Mucosa of stomach (tissue), 1 donor: Measurements from ENCODE around the gene EIF4G3.
"Not testable (repeated sequence)": the region's sequence is repeated elsewhere in the genome, so short reads cannot be mapped to it uniquely, and the experiment has no call there.

Experiments used
- H3K27me3 ChIP-seq: one replicate; pipeline ENCODE4 v1.7.0; 2013; ENCODE audit warnings: mild to moderate bottlenecking, low read length; ENCODE audit not compliant: control insufficient read depth, insufficient read depth
- H3K36me3 ChIP-seq: one replicate; pipeline ENCODE4 v1.7.0; 2013; ENCODE audit warnings: low read length; ENCODE audit not compliant: control insufficient read depth, insufficient read depth
- H3K4me1 ChIP-seq: one replicate; pipeline ENCODE4 v1.7.0; 2013; ENCODE audit warnings: mild to moderate bottlenecking, low read length; ENCODE audit not compliant: control insufficient read depth, insufficient read depth
- H3K4me3 ChIP-seq: one replicate; pipeline ENCODE4 v1.7.0; 2013; ENCODE audit warnings: low read length
- H3K9ac ChIP-seq: one replicate; pipeline ENCODE4 v1.7.0; 2013; ENCODE audit warnings: mild to moderate bottlenecking, low read length, moderate library complexity
- H3K9me3 ChIP-seq: one replicate; pipeline ENCODE4 v1.7.0; 2013; ENCODE audit warnings: mild to moderate bottlenecking, low read length, moderate library complexity; ENCODE audit not compliant: control insufficient read depth
- donor health status: Pancreatic carcinoma.

The EIF4G3 gene

DNA sequence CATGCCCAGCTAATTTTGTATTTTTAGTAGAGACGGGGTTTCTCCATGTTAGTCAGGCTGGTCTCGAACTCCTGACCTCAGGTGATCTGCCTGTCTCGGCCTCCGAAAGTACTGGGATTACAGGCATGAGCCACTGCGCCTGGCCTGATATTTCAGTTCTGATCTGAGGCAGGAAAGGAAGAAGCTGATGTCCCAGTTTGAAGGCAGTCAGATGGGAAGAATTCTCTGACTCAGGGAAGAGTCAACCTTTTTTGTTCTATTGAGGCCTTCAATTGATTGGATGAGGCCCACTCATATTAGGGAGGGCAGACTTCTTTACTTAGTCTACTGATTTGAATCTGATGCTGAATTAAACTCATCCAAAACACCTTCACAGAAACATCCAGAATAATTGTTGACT lies 24.5 kb upstream of the EIF4G3 start:
- not testable (repeated sequence) for H3K4me3 ChIP-seq, H3K36me3 ChIP-seq, H3K9ac ChIP-seq, H3K4me1 ChIP-seq, H3K9me3 ChIP-seq, H3K27me3 ChIP-seq

DNA sequence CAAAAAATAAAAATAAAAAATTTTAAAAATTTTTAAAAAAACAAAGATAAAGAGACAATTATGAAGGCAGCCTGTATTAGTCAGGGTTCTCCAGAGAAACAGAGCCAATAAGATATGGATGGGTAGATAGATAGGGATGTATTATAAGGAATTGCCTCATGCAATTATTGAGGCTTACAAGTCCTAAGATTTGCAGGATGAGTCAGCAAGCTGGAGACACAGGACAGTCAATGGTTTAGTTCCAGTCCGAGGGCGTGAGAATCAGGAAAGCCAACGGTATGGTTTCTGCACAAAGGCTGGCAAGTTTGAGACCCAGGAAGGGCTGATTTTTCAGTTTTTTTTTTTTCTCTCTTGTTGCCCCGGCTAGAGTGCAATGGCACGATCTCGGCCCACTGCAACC lies 24.1 kb upstream of the EIF4G3 start:
- Histone ChIP-seq H3K4me3 (no peak overlapping the region), H3K4me1 (no peaks in the 10 kb centered on the region), H3K9me3 (no peaks in the 10 kb centered on the region), H3K27me3 (no peaks in the 10 kb centered on the region), H3K36me3 (no peaks in the 10 kb centered on the region), H3K9ac (no peak overlapping the region)

DNA sequence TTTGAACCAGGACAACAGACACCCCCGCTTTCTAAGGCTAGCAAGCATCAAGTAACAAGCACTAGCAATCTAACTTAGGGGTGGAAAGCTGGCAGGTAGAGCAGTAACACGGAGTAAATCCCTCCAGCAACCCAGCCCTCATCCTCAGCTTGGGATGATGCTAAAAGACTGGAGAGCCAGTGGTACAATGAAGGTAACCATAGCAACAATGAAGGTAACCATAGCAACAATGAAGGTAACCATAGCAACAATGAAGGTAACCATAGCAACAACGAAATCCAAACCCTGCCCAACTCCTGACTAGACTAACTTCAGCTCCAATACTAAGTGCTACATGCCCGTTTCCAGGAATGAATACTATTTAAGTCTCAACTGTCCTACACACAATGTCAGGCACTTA lies 22.2 kb upstream of the EIF4G3 start:
- Histone ChIP-seq H3K27me3 (no peaks in the 10 kb centered on the region), H3K4me3 (no peak overlapping the region), H3K9ac (no peak overlapping the region), H3K36me3 (no peaks in the 10 kb centered on the region), H3K4me1 (peaks cover 8% of the 10 kb centered on the region), H3K9me3 (no peaks in the 10 kb centered on the region)

DNA sequence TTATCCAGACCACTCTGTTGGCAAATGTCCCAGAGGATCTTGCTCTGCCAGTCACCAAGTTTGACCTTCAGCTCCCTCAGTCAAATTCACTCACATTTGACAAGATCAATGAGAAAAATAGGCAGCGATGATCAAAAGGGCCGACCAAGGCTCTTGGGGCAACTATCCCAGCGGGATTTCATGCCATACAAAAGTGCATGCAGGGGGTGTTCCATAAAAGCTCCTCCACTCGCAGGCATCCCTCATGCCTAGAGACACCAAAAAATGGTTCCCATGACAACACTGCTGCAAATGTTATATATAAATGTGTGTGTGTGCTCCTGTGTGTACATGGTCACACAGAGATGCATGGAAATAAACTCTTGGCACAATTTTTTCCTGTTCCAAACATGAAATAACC lies 16.2 kb upstream of the EIF4G3 start:
- no peak overlapping the region for H3K4me3 ChIP-seq
- no peaks in the 10 kb centered on the region for H3K36me3 ChIP-seq
- H3K9ac ChIP-seq = no peak overlapping the region
- no peaks in the 10 kb centered on the region for H3K27me3 ChIP-seq
- peaks cover 41% of the 10 kb centered on the region for H3K4me1 ChIP-seq
- H3K9me3 ChIP-seq = no peaks in the 10 kb centered on the region

DNA sequence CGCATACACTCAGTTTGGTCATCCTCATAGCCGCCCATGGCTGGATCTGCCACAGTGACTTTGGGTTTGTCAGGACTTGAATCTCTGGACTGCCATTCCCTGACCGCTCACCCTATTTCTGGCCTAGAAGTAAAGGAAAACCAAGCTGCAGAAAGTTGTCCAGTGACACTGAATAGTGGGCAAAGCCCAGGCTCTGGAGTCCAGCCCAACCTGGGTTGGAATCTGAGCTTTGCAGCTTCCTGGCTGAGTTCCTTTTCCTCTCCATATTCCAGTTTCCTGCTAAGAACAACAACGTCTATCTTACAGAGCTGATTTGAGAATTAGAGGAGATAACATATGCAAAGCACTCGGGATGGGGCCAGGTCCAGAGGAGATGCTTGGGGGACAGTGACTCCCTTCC lies 15.6 kb upstream of the EIF4G3 start:
- Histone ChIP-seq H3K9me3 (no peaks in the 10 kb centered on the region), H3K4me3 (no peak overlapping the region)

DNA sequence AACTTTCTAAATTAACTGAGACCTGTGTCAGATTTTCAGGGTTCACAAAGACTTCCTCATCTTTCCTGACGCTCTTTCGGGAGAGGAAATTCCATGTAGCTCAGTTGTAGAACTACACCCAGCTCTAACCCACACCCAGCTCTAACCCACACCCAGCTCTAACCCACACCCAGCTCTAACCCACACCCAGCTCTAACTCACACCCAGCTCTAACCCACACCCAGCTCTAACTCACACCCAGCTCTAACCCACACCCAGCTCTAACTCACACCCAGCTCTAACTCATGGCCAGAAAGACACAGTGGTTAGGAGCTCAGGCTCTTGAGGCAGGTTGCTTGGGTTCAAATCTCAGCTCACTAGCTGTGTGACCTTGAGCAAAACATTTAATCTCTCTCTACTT lies 14.1 kb upstream of the EIF4G3 start:
- not testable (repeated sequence) for H3K9ac ChIP-seq, H3K36me3 ChIP-seq, H3K4me3 ChIP-seq, H3K27me3 ChIP-seq, H3K9me3 ChIP-seq
- peaks cover 41% of the 10 kb centered on the region for H3K4me1 ChIP-seq

More for the DNA sequence above, 15.6 kb upstream of the EIF4G3 start:
- no peaks in the 10 kb centered on the region for H3K27me3 ChIP-seq
- H3K4me1 ChIP-seq = peaks cover 41% of the 10 kb centered on the region
- H3K36me3 ChIP-seq = no peaks in the 10 kb centered on the region
- H3K9ac ChIP-seq = no peak overlapping the region

DNA sequence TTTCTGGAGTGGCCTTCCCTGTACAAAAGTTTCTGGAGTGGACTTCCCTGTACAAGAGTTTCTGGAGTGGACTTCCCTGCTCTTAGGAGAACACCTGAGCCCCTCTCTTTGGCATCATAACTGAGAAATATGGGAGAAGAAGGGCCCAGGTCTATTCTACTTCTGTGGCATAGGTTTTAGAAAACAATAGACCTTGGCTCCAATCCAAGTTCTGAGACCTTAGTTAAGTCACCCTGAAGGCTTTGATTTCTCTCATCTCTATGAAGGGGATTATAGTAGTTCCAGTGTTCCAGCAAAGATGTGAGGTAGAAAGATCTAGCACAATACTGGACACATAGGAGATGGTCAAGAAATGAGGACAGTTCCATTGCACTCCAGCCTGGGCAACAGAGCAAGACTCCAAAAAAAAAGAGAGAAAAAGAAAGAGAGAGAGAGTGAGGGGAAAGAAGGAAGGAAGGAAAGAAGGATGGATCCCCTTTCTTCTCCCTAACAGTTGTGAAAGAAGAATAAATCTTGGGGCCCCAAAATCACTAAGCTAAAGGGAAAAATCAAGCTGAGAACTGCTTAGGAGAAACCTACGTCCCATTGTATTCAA lies 13.3 kb upstream of the EIF4G3 start:
- Histone ChIP-seq H3K9me3 (no peaks in the 10 kb centered on the region), H3K36me3 (no peaks in the 10 kb centered on the region), H3K27me3 (no peaks in the 10 kb centered on the region), H3K4me3 (no peak overlapping the region), H3K9ac (no peak overlapping the region), H3K4me1 (peaks cover 35% of the 10 kb centered on the region)

DNA sequence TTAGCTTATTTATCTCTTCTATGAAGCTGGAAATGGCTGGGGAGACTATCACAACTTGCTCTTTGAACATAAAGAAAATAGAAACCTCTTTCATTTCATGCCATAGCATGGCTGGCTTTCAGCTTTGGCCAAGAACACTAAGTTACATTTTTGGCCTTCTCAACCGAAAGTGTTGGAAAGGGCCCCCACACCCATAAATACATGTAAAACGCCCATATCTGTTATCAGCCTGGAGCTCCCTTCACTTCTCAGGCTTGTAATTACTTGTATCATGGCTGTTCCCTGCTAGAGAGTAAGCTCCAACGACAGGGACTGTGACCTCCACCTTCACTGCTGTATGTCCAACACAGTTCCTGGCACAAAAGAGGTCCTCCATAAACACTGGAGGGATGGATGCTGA lies 12.7 kb upstream of the EIF4G3 start:
- peaks cover 32% of the 10 kb centered on the region for H3K4me1 ChIP-seq
- H3K9ac ChIP-seq = no peak overlapping the region
- H3K27me3 ChIP-seq = no peaks in the 10 kb centered on the region
- no peaks in the 10 kb centered on the region for H3K36me3 ChIP-seq
- H3K9me3 ChIP-seq = no peaks in the 10 kb centered on the region
- no peak overlapping the region for H3K4me3 ChIP-seq

DNA sequence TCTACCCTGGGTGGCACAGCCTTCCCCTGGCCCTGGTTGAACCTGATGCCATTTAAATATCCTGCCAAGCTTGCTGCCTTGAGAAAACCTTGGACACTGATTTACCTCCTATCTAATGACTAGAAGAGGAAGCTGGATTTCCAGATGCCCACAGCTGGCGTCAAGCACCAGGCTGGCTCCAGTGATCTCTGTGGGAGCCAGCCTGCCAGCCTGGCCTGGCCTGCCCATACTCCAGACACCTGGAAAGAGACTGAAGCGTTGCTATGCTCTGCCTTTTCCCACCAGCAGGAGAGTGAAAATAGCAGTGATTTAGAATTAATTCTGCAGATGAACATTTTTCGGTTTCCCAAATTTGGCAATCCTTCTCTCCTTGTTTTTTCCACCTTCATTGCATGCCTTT lies 11.5 kb upstream of the EIF4G3 start:
- H3K36me3 ChIP-seq = no peaks in the 10 kb centered on the region
- no peaks in the 10 kb centered on the region for H3K9me3 ChIP-seq
- no peak overlapping the region for H3K4me3 ChIP-seq
- peaks cover 32% of the 10 kb centered on the region for H3K4me1 ChIP-seq
- H3K9ac ChIP-seq = no peak overlapping the region
- no peaks in the 10 kb centered on the region for H3K27me3 ChIP-seq

DNA sequence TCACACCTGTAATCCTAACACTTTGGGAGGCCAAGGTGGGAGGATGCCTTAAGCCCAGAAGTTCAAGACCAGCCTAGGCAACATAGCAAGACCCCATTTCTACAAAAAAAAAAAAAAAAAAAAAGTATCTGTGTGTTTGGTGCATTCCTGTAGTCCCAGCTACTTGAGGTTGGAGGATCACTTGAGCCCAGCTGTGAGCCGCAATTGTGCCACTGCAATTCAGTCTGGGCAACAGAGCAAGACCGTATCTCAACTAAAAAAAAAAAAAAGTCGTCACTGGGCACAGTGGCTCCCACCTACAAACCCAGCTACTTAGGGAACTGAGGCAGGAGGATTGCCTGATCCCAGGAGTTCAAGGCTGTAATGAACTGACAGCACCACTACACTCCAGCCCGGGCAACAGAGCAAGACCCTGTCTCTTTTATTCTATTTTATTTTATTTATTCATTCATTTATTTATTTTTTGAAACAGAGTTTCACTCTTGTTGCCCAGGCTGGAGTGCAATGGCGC lies 8.6 kb upstream of the EIF4G3 start:
- no peaks in the 10 kb centered on the region for H3K36me3 ChIP-seq
- no peak overlapping the region for H3K4me3 ChIP-seq
- no peaks in the 10 kb centered on the region for H3K27me3 ChIP-seq
- peaks cover 10% of the 10 kb centered on the region for H3K4me1 ChIP-seq
- no peak overlapping the region for H3K9ac ChIP-seq
- H3K9me3 ChIP-seq = no peaks in the 10 kb centered on the region

DNA sequence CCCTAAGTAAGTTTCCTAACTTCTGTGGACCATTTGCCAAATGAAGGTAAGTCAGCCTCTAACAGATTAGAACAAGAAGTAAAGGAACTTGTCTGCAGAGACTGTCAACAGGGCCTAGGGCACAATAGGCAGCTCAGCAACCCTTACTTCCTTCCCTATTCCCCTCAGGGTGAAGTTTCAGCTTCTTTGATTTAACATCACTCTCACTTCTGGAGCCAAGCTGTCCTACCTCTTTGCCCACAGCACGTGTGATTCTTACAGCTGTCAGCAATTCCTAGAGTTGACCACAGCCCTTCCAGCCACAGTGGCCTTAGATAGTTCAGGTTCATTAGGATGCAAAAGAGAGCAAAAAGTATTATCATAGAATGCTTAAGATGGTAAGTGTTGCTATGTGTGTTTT lies 7.6 kb upstream of the EIF4G3 start:
- H3K4me3 ChIP-seq = no peak overlapping the region
- H3K9me3 ChIP-seq = no peaks in the 10 kb centered on the region
- H3K36me3 ChIP-seq = no peaks in the 10 kb centered on the region
- H3K4me1 ChIP-seq = no peaks in the 10 kb centered on the region
- no peaks in the 10 kb centered on the region for H3K27me3 ChIP-seq
- H3K9ac ChIP-seq = no peak overlapping the region

DNA sequence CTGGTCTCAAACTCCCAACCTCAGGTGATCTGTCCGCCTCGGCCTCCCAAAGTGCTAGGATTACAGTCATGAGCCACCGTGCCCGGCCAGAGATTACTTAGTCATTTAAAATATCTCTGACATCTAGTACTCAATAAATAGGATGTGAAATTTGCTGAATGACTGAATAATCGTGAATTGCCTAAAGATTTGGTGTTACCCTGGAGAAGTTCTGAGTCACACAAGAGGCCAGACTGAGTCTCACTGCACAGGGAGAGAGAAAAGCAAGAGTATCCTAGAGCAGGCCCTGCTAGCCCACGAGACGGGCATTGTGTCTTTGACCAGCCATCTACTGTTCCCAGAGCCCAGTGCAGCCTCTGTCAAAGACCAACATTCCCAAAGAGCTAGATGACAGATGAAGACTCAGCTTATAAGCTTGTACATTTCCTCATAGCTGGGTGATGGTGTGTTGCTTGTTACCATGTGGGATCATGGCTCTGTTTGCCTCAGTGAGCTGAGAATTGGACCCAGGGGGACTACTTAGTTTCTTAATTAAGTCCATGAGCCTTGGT lies 5.6 kb upstream of the EIF4G3 start:
- H3K36me3 ChIP-seq = no peaks in the 10 kb centered on the region
- H3K9me3 ChIP-seq = no peaks in the 10 kb centered on the region
- peaks cover 3% of the 10 kb centered on the region for H3K4me1 ChIP-seq
- no peak overlapping the region for H3K4me3 ChIP-seq
- H3K9ac ChIP-seq = no peak overlapping the region
- H3K27me3 ChIP-seq = no peaks in the 10 kb centered on the region

DNA sequence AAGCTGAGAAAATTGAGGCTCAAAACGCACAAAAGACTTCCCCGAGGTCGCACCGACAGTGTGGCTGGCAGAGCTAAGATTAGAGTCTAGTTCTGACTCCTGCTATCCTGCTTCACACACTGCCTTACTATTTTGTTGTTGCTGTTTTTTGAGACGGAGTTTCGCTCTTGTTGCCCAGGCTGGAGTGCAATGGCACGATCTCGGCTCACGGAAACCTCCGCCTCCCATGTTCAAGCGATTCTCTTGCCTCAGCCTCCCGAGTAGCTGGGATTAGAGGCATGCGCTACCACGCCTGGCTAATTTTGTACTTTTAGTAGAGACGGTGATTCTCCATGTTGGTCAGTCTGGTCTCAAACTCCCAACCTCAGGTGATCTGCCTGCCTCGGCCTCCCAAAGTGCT lies 1.6 kb upstream of the EIF4G3 start:
- H3K9me3 ChIP-seq, H3K9ac ChIP-seq, H3K36me3 ChIP-seq, H3K4me3 ChIP-seq, H3K4me1 ChIP-seq, H3K27me3 ChIP-seq: not testable (repeated sequence)
